ENCODE measurements around the gene PRXL2A.
A peak's percentile ranks its signal among the peaks of the same experiment; 100 is the strongest.

PRXL2A gene

GRCh38 chr10:80444646-80445319, 36.4 kb downstream of the PRXL2A start:
- DNase-seq (ENCODE audit: low read depth in 3 of 3): peak; percentile 53 to 59 (median 55)

GRCh38 chr10:80447436-80448190, 39.3 kb downstream of the PRXL2A start:
- no peak for DNase-seq (ENCODE audit: low read depth in 3 of 3)

- DNase-seq (ENCODE audit: low read depth in 3 of 3): no peak
Observed at GRCh38 chr10:80448209-80448942, 40.0 kb downstream of the PRXL2A start.

DNA sequence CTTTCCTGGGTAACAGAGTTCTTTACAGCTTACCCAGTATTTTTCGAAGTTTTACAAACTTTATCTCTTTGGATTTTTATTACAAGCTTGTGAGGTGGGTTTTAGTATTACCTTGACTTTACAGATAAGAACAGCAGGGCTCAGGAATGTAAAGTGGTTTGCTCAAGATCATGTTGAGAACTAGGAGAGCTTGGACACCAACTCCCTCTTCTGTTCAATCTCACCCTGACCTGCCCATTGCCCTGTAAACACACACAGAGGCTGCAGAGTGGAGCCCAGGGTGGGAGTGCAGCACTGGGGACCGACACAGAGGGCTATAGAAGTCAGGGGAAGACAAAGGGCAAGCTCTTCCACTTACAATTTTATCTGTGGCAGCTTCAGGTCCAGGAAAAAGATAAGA, 41.2 kb downstream of the PRXL2A start:
- no peak for DNase-seq (ENCODE audit: low read depth in 3 of 3)

DNA sequence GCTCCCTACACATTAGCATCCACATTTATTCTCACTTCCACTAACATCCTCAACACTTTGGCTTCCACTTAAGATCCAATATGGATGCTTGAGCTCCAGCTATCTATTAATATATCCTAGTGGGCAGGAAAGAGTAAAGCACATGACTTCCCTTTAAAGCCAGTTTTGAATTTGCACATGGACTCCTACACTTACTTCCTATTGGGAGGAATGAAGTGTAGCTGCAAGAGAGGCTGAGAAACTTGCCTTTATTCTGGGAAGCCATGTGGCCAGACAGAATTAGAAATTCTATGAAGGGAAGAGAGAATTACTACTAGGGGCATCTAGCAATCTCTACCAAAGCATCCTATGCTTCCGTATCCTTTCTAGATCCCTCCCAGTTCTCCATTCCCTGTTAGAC, 42.8 kb downstream of the PRXL2A start:
- no peak for DNase-seq (ENCODE audit: low read depth in 3 of 3)

GRCh38 chr10:80452069-80452468, 43.7 kb downstream of the PRXL2A start:
- no peak for DNase-seq (ENCODE audit: low read depth in 3 of 3)

DNA sequence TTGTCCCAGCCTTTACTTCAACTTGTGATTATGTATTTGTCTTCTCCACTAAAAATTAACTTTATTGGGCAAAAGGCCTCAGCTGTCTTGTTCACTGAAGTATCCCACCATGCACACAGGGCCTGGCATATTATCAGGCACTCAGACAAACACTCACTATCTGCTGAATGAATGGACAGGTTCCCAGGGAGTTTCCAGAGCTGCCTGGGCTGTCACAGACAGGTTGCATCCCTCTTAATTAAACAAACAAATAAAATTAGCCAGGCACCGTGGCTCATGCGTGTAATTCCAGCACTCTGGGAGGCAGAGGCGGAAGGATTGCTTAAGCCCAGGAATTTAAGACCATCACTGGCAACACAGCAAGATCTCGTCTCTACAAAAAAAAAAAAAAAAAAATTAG, 44.3 kb downstream of the PRXL2A start:
- no peak for DNase-seq (ENCODE audit: low read depth in 3 of 3)

- no peak for DNase-seq (ENCODE audit: low read depth in 3 of 3)
Observed at GRCh38 chr10:80453056-80453841, 44.9 kb downstream of the PRXL2A start.

GRCh38 chr10:80453842-80454512, 45.6 kb downstream of the PRXL2A start, which contains the start of gene TSPAN14:
TSS of gene TSPAN14 (plus strand) at chr10:80454310. CDS start at chr10:80489234, 34,924 bp downstream.
- peak; percentile 49 to 63 (median 49) for DNase-seq (ENCODE audit: low read depth in 3 of 3)

DNA sequence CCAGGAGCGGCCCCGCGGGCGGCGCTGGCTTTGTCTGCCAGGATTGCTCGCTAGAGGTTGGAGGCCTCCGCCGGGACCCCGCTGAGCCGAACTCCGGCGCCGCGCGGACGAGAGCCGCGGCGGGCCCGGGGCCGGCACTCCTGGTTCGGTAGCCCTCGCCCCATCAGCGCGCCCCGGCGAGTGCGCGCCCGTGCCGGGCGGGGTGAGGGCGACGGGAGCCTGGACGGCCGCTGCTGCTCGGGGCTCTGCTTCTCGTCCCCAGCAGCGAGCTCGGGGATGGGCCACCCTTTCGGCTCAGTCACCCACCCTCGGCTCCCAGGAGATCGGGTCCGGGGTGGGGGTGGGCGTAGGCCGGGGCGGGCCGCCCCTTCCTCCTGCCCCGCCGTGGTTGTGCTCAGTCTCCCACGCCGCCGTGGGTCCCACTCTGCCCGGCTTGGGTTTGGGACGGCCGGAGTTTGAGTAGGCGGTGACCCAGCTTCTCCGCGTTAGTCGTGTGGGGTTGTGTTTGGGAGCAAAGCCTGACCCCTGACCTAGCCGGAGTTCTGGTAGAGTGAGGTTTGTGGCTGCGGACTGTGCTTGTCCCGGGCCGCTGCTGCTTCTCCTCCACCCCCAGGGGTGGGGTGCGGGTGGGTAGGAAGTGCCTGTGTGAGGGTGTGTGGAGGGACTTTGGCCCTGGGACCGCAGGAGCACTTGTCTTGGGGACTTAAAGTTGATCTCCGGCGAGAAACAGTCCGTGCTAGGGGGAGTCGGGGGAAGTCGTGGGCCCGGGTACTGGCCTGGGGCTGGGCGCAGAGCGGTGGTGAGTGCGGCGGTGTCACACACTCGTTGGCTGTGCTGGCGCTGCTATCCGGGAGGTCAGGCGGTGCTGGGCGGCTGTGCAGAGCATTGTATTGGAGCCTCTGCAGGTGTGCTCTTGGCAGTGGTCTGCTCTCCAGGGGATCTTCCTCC, 46.4 kb downstream of the PRXL2A start:
- no peak for DNase-seq (ENCODE audit: low read depth in 3 of 3)

- no peak for DNase-seq (ENCODE audit: low read depth in 3 of 3)
Observed at GRCh38 chr10:80455461-80456349, 47.4 kb downstream of the PRXL2A start.

DNA sequence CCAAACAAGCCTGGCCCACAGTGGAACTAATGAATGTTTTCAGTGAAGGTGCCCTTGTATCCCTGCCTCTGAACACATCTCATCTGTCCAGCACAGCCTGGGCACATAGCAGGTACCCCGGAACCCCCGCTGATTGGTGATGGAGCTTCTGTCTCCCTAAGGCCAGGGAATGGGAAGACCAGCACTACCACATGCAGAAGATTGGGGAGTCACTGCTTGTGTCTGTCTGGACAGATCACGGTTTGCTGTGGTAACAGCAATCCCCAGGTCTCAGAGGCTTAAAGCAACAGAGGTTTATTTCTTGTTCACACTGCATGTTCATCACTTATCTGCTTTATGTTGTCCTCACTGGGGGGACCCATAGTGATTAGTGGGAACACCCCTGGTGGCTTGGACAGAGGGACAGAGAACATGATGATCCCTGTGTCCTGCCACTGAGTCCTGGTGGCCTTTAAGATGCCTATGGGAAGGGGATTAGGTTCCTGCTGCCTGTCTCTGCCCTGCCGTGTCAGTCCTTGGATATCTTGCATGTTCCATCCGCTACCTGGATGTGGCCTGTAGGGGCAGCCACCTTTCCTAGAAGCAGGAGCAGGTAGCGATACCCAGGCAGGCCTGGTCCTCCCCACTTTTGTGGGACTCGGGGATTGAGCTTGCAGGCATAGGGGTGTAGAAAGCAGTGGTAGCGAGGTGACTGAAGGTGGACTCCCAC, 49.4 kb downstream of the PRXL2A start:
- DNase-seq (ENCODE audit: low read depth in 3 of 3): no peak

GRCh38 chr10:80458263-80458625, 49.9 kb downstream of the PRXL2A start:
- DNase-seq (ENCODE audit: low read depth in 3 of 3): no peak

- DNase-seq (ENCODE audit: low read depth in 3 of 3): no peak
Observed at GRCh38 chr10:80458638-80459037, 50.3 kb downstream of the PRXL2A start.

DNA sequence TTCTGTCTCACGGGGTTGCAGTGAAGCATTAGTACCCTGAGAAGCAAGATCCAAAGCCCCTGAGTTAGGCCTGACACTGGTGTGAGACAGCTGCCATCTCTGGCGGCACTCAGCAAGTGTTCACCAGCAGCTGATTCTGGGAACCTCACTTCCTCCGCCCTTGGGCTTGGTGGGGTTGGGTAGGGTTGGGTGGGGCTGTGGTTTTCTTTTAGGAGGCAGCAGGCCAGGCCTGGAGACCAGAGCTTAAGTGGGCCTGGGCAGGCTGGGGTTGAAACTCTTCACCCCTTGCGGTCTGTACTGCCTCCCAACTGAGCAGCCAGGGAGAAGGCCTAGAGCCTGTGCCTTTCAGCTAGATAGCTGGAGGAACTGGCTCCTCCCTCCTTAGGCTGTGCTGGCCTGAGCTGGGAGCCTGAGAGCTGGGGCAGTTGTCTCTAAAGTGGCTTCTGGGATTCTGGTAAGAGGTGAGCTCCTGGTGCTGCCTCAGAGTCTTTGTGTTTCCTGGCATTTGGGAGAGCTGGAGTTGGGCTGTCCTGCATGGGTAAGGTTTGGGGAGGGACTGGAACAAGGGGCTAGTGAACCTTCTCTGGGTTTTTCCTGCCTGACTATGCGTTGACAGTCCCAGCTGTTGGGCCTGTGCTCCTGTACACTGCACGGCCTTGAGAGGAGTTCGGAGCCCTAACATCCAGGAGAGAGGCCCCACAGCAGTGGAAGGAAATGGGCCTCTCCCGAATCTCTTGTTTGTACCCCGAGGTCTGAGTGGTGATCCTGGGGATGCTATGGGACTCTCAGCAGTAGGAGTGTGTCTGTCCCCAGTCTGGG, 50.9 kb downstream of the PRXL2A start:
- peak in 1 of 3 experiments; percentile 54 for DNase-seq (ENCODE audit: low read depth in 3 of 3)

GRCh38 chr10:80460399-80461207, 52.3 kb downstream of the PRXL2A start:
- DNase-seq (ENCODE audit: low read depth in 3 of 3): no peak

Data from stimulated activated CD4-positive, alpha-beta T cell treated with anti-CD3 and anti-CD28 coated beads, TNF-alpha, amount 100 ng/mL, for 4 hours (primary cell).